ENCODE results near the gene ELF1.

The ELF1 gene

DNA sequence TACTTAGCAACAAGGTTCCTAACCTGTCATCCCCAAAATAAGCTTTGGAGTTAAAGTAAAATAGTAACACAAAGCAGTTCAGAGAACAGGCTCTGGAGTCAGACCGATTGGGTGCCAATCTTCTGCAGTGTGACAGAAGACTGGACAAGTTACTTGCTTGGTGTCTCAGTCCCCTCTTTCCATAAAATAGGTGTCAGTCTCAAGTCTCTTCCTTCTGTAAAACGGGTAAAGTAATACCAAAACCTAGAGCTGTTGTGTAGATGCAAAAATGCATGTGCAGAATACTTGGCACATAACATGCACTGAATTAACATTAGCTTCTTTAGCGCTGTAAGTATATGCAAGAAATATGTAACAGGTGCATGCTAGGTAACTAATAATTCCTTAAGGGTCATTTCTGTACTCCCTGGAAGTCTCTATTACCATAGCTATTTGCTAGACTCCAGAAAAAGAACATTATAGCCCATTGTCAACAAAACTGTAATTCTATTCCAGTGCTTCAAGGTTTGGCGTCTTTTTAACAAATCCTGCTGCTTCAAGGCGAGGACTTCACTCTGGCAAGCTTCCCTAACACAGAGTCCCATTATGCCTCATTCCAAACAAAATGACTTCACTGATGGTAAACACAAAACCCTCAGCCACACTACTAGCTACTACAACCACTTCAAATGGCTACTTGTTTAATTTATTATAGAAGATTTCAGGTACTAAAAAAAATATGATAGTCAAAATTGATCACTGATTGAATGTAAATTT, 32.8 kb downstream of the ELF1 start:
- no peak overlapping the region for H2BK12ac ChIP-seq (ENCODE audit: low read length)

DNA sequence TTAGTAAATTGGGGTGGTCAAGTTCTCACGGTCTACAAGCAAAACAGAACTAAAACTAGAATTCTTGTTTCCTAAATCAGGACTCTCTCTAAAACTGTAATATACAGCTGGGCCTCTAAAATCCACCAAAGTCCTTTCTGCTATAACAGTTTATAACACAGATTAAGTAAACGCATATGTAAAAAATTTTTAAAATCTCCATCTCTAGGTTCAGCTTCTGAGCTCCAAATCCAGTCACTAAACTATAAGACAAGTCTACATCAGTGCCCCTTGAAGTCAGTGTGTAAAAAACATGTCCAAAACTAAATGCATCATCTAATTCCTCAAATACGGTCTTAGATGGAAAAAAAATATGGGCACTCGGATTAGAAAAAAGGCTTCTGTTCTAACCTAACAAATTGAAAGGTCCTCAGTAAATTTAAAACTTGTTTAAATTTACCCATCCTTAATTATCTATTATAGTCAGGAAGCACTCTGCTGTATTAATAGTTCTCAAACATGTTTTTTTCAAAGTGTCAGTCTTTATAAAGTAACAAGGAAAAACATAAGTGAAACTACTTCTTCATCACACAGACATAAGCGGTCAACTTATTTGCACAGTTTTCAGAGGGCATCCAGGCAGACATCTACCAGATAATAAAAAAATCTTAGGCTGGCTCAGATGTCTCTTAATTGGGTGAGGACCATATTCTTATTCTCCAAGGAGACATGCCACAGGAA, 33.6 kb downstream of the ELF1 start:
- Histone ChIP-seq H3K4ac (ENCODE audit: low read length) (no peak overlapping the region), H3K27me3 (ENCODE audit: control insufficient read depth in 3 of 3, insufficient read depth in 3 of 3, low read depth in 1 of 3, low read length in 3 of 3) (no peaks in the 10 kb centered on the region), H3K9me3 (replicated peaks in 1 of 2; ENCODE audit: control insufficient read depth in 2 of 2, insufficient read depth in 1 of 2, low read depth in 1 of 2, low read length in 2 of 2) (no peaks in the 10 kb centered on the region), H2BK5ac (ENCODE audit: low read length) (no peak overlapping the region), H3K27ac (replicated peaks; ENCODE audit: low read length) (no peak overlapping the region), H3K36me3 (replicated peaks in 1 of 2; ENCODE audit: control insufficient read depth in 2 of 2, insufficient read depth in 2 of 2, low read length in 2 of 2) (no peaks in the 10 kb centered on the region), H2AFZ (ENCODE audit: low read length) (no peak overlapping the region), H3K4me1 (ENCODE audit: control insufficient read depth in 2 of 2, insufficient read depth in 1 of 2, low read depth in 1 of 2, low read length in 2 of 2) (no peaks in the 10 kb centered on the region), H3K23ac (ENCODE audit: low read depth, low read length, poor library complexity) (no peak overlapping the region), H3K4me2 (ENCODE audit: insufficient read depth, low read length, poor library complexity, severe bottlenecking) (no peak overlapping the region), H3K14ac (ENCODE audit: low read length) (no peak overlapping the region), H2AK5ac (ENCODE audit: low read depth, low read length) (no peak overlapping the region), H2BK120ac (ENCODE audit: low read depth, low read length) (no peak overlapping the region), H4K8ac (ENCODE audit: low read depth, low read length) (no peak overlapping the region), H3K9ac (ENCODE audit: low read depth, low read length, poor library complexity) (no peak overlapping the region), H3K18ac (ENCODE audit: low read length) (no peak overlapping the region), H3K79me1 (ENCODE audit: low read depth, low read length) (no peaks in the 10 kb centered on the region), H4K91ac (ENCODE audit: low read depth, low read length, poor library complexity) (no peak overlapping the region), H3K4me3 (ENCODE audit: low read length in 2 of 2) (no peak overlapping the region), H2BK15ac (ENCODE audit: low read length) (no peak overlapping the region), H2BK12ac (ENCODE audit: low read length) (no peak overlapping the region)
- WGBS, 2 donors (ENCODE audit: extremely low coverage in 2 of 2, insufficient read length in 2 of 2, insufficient replicate concordance in 1 of 2): no CpG with 5 or more reads among the region's 5 CpGs
- no peak for DNase-seq (ENCODE audit: low spot score)

More for the DNA sequence above, 32.8 kb downstream of the ELF1 start:
- Histone ChIP-seq H3K9me3 (replicated peaks in 1 of 2; ENCODE audit: control insufficient read depth in 2 of 2, insufficient read depth in 1 of 2, low read depth in 1 of 2, low read length in 2 of 2) (no peaks in the 10 kb centered on the region), H4K8ac (ENCODE audit: low read depth, low read length) (no peak overlapping the region), H2BK5ac (ENCODE audit: low read length) (no peak overlapping the region), H2AK5ac (ENCODE audit: low read depth, low read length) (no peak overlapping the region), H3K18ac (ENCODE audit: low read length) (no peak overlapping the region), H3K4me3 (ENCODE audit: low read length in 2 of 2) (no peak overlapping the region), H3K27me3 (ENCODE audit: control insufficient read depth in 3 of 3, insufficient read depth in 3 of 3, low read depth in 1 of 3, low read length in 3 of 3) (no peaks in the 10 kb centered on the region), H2AFZ (ENCODE audit: low read length) (no peak overlapping the region), H3K4ac (ENCODE audit: low read length) (no peak overlapping the region), H2BK120ac (ENCODE audit: low read depth, low read length) (no peak overlapping the region), H3K9ac (ENCODE audit: low read depth, low read length, poor library complexity) (no peak overlapping the region), H3K27ac (replicated peaks; ENCODE audit: low read length) (no peak overlapping the region), H3K14ac (ENCODE audit: low read length) (no peak overlapping the region), H3K4me2 (ENCODE audit: insufficient read depth, low read length, poor library complexity, severe bottlenecking) (no peak overlapping the region), H3K36me3 (replicated peaks in 1 of 2; ENCODE audit: control insufficient read depth in 2 of 2, insufficient read depth in 2 of 2, low read length in 2 of 2) (no peaks in the 10 kb centered on the region), H3K79me1 (ENCODE audit: low read depth, low read length) (no peaks in the 10 kb centered on the region), H3K4me1 (ENCODE audit: control insufficient read depth in 2 of 2, insufficient read depth in 1 of 2, low read depth in 1 of 2, low read length in 2 of 2) (no peaks in the 10 kb centered on the region), H3K23ac (ENCODE audit: low read depth, low read length, poor library complexity) (no peak overlapping the region), H4K91ac (ENCODE audit: low read depth, low read length, poor library complexity) (no peak overlapping the region), H2BK15ac (ENCODE audit: low read length) (no peak overlapping the region)
- WGBS, 2 donors (ENCODE audit: extremely low coverage in 2 of 2, insufficient read length in 2 of 2, insufficient replicate concordance in 1 of 2): no CpG with 5 or more reads among the region's 5 CpGs
- DNase-seq (ENCODE audit: low spot score): no peak

DNA sequence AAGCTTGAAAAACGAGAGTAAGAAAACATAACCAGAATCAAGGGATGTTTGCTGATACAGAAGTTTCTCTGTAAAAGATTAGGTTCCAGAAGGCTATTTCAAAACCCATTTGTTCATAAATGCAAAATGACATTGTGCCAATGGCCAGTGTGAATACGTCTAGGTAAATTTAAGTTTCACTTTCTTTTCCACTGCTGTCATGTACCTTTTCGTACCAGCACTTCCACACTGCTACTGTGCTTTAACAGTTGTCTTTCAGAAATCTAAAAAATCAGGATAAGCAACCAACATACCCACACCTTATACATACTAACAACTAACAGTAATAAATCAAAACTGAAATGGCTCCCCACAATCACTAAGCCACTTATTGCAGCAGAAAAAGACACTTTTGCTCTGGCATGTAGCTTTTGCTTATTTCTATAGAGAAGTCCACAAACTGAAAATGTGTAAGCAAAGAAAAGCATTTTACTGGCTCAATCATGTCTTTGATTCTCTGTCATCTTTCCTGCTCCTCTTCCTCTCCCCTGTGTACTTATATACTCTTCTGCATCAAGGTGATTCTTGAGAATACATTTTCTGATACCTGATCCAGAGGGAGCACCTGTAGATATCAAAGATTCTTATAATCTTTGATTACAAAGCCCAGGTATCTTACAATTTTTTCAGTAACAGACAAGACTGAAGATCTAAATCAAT, 34.3 kb downstream of the ELF1 start:
- Histone ChIP-seq H3K27me3 (ENCODE audit: control insufficient read depth in 3 of 3, insufficient read depth in 3 of 3, low read depth in 1 of 3, low read length in 3 of 3) (no peaks in the 10 kb centered on the region), H3K4ac (ENCODE audit: low read length) (no peak overlapping the region), H4K8ac (ENCODE audit: low read depth, low read length) (no peak overlapping the region), H3K14ac (ENCODE audit: low read length) (no peak overlapping the region), H2BK15ac (ENCODE audit: low read length) (no peak overlapping the region), H3K36me3 (replicated peaks in 1 of 2; ENCODE audit: control insufficient read depth in 2 of 2, insufficient read depth in 2 of 2, low read length in 2 of 2) (no peaks in the 10 kb centered on the region), H2BK120ac (ENCODE audit: low read depth, low read length) (no peak overlapping the region), H2AK5ac (ENCODE audit: low read depth, low read length) (no peak overlapping the region), H2AFZ (ENCODE audit: low read length) (no peak overlapping the region), H3K9ac (ENCODE audit: low read depth, low read length, poor library complexity) (no peak overlapping the region), H4K91ac (ENCODE audit: low read depth, low read length, poor library complexity) (no peak overlapping the region), H3K4me3 (ENCODE audit: low read length in 2 of 2) (no peak overlapping the region), H3K23ac (ENCODE audit: low read depth, low read length, poor library complexity) (no peak overlapping the region), H3K27ac (replicated peaks; ENCODE audit: low read length) (no peak overlapping the region), H3K79me1 (ENCODE audit: low read depth, low read length) (no peaks in the 10 kb centered on the region), H2BK12ac (ENCODE audit: low read length) (no peak overlapping the region), H3K4me1 (ENCODE audit: control insufficient read depth in 2 of 2, insufficient read depth in 1 of 2, low read depth in 1 of 2, low read length in 2 of 2) (no peaks in the 10 kb centered on the region), H2BK5ac (ENCODE audit: low read length) (no peak overlapping the region), H3K9me3 (replicated peaks in 1 of 2; ENCODE audit: control insufficient read depth in 2 of 2, insufficient read depth in 1 of 2, low read depth in 1 of 2, low read length in 2 of 2) (no peaks in the 10 kb centered on the region), H3K18ac (ENCODE audit: low read length) (no peak overlapping the region), H3K4me2 (ENCODE audit: insufficient read depth, low read length, poor library complexity, severe bottlenecking) (no peak overlapping the region)
- WGBS, 2 donors (ENCODE audit: extremely low coverage in 2 of 2, insufficient read length in 2 of 2, insufficient replicate concordance in 1 of 2): no CpG with 5 or more reads among the region's 3 CpGs
- DNase-seq (ENCODE audit: low spot score): no peak

Data from neuronal stem cell (in vitro differentiated cells).